Large intestine (tissue), 3 donors: Measurements from ENCODE around the gene KIF4A. TPM values are rescaled to one million over a fixed set of nuclear protein-coding genes. Genes with fewer than 3 reads are reported as not detected.
A peak's percentile ranks its signal among the peaks of the same experiment; 100 is the strongest.
"Not testable (repeated sequence)": the region's sequence is repeated elsewhere in the genome, so short reads cannot be mapped to it uniquely, and the experiment has no call there.

Source experiments
- DNase-seq, 2 donors: peaks; one replicate each; pipeline versions ENCODE4 v3.0.0 to v3.0.0-alpha.2; 2013
- H3K27ac ChIP-seq: one replicate; pipeline ENCODE4 v1.5.1; 2013; ENCODE audit warnings: low read length
- H3K27me3 ChIP-seq: 2 replicates; pipeline ENCODE4 v1.6.1; 2013; ENCODE audit warnings: low read length; ENCODE audit not compliant: control insufficient read depth, insufficient read depth
- H3K36me3 ChIP-seq: 2 replicates; pipeline ENCODE4 v1.6.1; 2013; ENCODE audit warnings: low read length; ENCODE audit not compliant: control insufficient read depth, insufficient read depth
- H3K4me1 ChIP-seq: one replicate; pipeline ENCODE4 v1.6.1; 2013; ENCODE audit warnings: low read length; ENCODE audit not compliant: control insufficient read depth, insufficient read depth
- H3K4me3 ChIP-seq: one replicate; pipeline ENCODE4 v1.5.1; 2013; ENCODE audit warnings: low read length
- H3K9me3 ChIP-seq: one replicate; pipeline ENCODE4 v1.6.1; 2013; ENCODE audit warnings: mild to moderate bottlenecking, low read depth, low read length, moderate library complexity; ENCODE audit not compliant: control insufficient read depth
- WGBS: methylation state at CpG from one replicate; pipeline ENCODE4 v1.1.5; 2013; ENCODE audit warnings: low lambda C conversion rate; ENCODE audit not compliant: insufficient coverage; 5-methylcytosine and 5-hydroxymethylcytosine counted together
- polyA plus RNA-seq: library from polyadenylated mRNA; unstranded; fragments of 120-200 nt; gene quantifications from one replicate; pipeline ENCODE4 v1.2.1, GENCODE V29; 2013

KIF4A gene
- polyA plus RNA-seq, 1 donor = 7.7 TPM

DNA sequence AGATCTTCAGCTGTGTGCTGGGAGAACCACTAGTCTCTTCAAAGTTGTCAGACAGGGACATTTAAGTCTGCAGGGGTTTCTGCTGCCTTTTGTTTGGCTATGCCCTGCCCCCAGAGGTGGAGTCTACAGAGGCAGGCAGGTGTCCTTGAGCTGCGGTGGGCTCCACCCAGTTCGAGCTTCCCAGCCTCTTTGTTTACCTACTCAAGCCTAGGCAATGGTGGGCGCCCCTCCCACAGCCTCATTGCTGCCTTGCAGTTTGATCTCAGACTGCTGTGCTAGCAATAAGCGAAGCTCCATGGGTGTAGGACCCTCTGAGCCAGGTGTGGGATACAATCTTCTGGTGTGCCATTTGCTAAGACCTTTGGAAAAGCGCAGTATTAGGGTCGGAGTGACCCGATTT is 78.8 kb downstream of the KIF4A start:
- H3K27ac ChIP-seq, H3K4me1 ChIP-seq, H3K27me3 ChIP-seq, H3K4me3 ChIP-seq, DNase-seq, H3K9me3 ChIP-seq, H3K36me3 ChIP-seq: not testable (repeated sequence)
- no CpG with 5 or more reads among the region's 7 CpGs for WGBS

DNA sequence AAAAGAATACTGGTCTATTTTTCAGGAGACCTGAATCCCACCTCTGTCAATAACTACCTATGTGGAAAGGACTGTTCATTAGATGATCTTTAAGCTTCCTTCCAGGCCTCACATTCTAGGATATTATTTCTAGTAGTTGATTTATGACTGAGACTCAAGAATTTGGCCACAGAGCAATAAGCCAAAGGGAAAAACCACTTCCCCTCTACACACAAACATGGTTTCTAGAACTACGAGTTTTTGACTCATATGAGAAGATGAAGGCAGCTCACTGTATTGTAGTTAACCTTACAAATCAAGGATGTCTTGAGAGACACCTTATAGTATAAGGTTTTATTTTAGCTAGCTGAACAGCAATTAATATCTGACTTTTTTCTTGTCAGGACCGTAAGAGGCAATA is 96.3 kb downstream of the KIF4A start:
- H3K9me3 ChIP-seq = no peaks in the 10 kb centered on the region
- no CpG with 5 or more reads among the region's 2 CpGs for WGBS
- DNase-seq = no peak
- H3K4me1 ChIP-seq = no peaks in the 10 kb centered on the region
- no peaks in the 10 kb centered on the region for H3K36me3 ChIP-seq
- H3K27me3 ChIP-seq = no peaks in the 10 kb centered on the region
- H3K27ac ChIP-seq = no peak overlapping the region
- H3K4me3 ChIP-seq = no peak overlapping the region

DNA sequence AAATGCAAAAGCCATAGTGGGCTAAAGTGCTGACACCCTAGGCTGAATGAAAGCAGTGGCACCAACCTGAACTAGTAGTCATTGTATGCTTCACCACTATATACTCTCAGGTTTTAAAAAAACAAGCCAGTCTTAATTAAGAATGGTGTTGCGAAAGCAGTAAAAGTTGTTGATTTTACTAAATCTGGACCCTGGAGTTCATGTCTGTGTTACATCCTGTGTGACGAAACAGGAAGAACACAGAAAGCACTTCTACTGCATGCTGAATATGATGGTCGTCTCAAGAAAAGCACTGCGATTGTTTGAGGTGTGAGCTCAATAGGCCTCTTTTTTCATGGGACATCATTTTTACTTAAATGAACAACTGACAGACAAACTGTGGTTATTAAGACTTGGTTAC is 109.0 kb downstream of the KIF4A start:
- H3K9me3 ChIP-seq = no peaks in the 10 kb centered on the region
- no peak overlapping the region for H3K27ac ChIP-seq
- no peaks in the 10 kb centered on the region for H3K36me3 ChIP-seq
- no peak overlapping the region for H3K4me3 ChIP-seq
- no CpG with 5 or more reads among the region's 4 CpGs for WGBS
- no peaks in the 10 kb centered on the region for H3K4me1 ChIP-seq
- H3K27me3 ChIP-seq = no peaks in the 10 kb centered on the region
- DNase-seq = peak in 1 of 2 donors; percentile 8

DNA sequence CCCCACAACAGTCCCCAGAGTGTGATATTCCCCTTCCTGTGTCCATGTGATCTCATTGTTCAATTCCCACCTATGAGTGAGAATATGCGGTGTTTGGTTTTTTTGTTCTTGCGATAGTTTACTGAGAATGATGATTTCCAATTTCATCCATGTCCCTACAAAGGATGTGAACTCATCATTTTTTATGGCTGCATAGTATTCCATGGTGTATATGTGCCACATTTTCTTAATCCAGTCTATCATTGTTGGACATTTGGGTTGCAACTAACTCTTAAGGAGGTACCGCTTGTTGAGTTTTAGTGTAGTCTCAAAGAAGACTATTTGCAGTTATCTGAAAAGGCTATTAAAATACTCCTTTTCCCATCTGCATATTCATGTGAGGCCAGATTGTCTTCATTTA is 110.3 kb downstream of the KIF4A start:
- no CpG with 5 or more reads among the region's 3 CpGs for WGBS

DNA sequence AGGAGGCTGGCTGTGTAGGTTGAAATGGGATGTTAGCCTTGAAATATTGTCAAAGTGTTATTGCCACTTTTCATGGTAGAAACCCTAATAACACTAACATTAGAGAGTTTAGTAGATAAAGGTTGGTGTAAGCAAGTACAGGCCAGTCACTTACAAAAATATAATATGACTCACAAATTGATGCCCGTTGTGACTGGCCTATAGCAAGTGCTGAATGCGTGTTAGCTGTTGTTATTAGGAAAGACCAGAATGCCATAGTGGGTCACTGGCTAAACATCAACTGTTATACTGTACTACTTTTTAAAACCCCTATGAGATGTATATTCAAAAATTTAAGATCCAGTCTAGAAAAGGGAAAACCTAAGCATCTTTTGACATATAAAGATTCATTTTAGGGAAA is 112.8 kb downstream of the KIF4A start:
- no peak for DNase-seq
- WGBS = no CpG with 5 or more reads among the region's 2 CpGs
- no peaks in the 10 kb centered on the region for H3K27me3 ChIP-seq

More for the DNA sequence above, 110.3 kb downstream of the KIF4A start:
- DNase-seq, H3K27me3 ChIP-seq, H3K4me1 ChIP-seq, H3K36me3 ChIP-seq, H3K27ac ChIP-seq, H3K9me3 ChIP-seq, H3K4me3 ChIP-seq: not testable (repeated sequence)

DNA sequence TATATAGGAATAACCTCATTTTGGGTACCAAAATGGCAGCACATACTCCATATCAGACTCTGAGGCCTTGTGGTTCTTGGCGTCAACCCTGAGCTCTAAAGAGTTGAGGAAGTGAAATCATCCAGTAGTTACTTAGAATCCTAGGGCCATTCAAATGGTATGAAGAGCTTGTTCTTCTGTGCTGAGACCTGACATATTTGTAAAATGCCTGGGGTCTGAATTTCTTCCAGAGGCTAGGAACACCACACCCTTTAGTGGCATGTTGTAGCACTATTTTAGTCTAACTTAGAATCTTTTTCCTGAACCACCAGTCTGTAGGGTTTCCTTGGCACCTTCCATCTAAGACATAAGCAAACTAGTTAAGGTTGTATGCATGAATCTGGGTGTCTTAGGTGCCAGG is 115.1 kb downstream of the KIF4A start:
- Histone ChIP-seq H3K9me3 (no peaks in the 10 kb centered on the region), H3K4me1 (no peaks in the 10 kb centered on the region), H3K36me3 (peaks cover 3% of the 10 kb centered on the region), H3K27ac (no peak overlapping the region), H3K4me3 (no peak overlapping the region), H3K27me3 (no peaks in the 10 kb centered on the region)
- WGBS = no CpG with 5 or more reads among the region's 1 CpG
- no peak for DNase-seq

More for the DNA sequence above, 112.8 kb downstream of the KIF4A start:
- no peak overlapping the region for H3K27ac ChIP-seq
- peaks cover 3% of the 10 kb centered on the region for H3K36me3 ChIP-seq
- no peak overlapping the region for H3K4me3 ChIP-seq
- no peaks in the 10 kb centered on the region for H3K4me1 ChIP-seq
- no peaks in the 10 kb centered on the region for H3K9me3 ChIP-seq

DNA sequence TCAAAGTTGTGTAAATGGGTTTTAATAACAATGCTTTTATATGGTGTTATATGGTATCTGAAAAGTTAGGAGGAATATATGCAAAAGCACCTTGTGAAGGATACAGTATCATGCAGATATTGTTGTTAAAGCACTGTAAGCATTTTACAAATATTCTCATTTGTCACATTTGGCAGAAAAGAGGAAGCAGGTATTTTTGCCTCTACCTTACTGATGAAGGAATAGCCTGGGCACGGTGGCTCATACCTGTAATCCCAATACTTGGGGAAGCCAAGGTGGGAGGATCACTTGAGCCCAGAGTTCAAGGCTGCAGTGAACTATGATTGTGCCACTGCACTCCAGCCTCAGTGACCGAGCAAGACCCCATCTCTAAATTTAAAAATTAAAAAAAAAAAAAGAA is 121.0 kb downstream of the KIF4A start:
- Histone ChIP-seq H3K27me3 (no peaks in the 10 kb centered on the region), H3K27ac (no peak overlapping the region), H3K36me3 (peaks cover 5% of the 10 kb centered on the region), H3K4me1 (no peaks in the 10 kb centered on the region), H3K4me3 (no peak overlapping the region), H3K9me3 (no peaks in the 10 kb centered on the region)
- no peak for DNase-seq
- no CpG with 5 or more reads among the region's 2 CpGs for WGBS

DNA sequence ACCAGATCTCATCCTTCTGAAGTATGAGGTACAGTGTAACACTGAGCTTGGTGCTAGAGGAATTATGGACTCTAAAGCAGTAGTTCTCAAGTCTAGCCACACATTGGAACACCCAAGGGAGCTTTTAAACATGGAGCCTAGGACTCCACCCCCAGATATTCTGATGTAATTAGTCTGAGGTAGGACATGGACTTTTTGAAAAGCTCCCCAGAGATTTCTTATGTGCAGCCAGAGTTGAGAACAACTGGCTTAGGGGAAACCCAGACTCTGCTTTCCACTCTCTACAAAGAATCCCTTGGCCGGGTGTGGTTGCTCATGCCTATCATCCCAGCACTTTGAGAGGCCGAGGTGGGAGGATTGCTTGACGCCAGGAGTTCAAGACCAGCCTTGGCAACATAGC is 121.6 kb downstream of the KIF4A start:
- Histone ChIP-seq H3K36me3 (peaks cover 5% of the 10 kb centered on the region), H3K9me3 (no peaks in the 10 kb centered on the region), H3K27me3 (no peaks in the 10 kb centered on the region), H3K4me1 (no peaks in the 10 kb centered on the region), H3K4me3 (no peak overlapping the region), H3K27ac (no peak overlapping the region)
- no CpG with 5 or more reads among the region's 3 CpGs for WGBS
- DNase-seq = no peak

DNA sequence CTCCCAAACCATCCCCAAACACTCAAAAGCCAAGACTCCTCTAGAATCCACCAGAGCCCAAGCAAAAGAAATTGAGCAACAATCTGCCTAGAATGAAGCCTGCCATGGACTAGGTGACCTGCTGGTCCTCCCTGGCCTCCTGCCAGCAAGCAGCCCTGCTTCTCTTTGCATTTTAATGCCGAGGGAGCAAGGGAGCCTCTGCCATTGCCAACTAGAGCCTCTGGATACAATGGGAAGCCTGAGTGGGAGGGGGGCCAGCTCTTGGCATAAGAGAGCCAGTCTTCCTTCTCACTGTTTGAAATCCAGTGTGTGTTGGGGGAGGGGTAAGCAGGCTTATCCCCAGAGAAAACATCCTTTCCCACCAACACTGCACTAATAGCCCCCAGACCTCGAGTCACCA is 131.7 kb downstream of the KIF4A start:
- no peak for DNase-seq
- no peaks in the 10 kb centered on the region for H3K36me3 ChIP-seq
- H3K4me1 ChIP-seq = peaks cover 18% of the 10 kb centered on the region
- no peak overlapping the region for H3K4me3 ChIP-seq
- no CpG with 5 or more reads among the region's 2 CpGs for WGBS
- no peaks in the 10 kb centered on the region for H3K27me3 ChIP-seq
- H3K9me3 ChIP-seq = no peaks in the 10 kb centered on the region
- no peak overlapping the region for H3K27ac ChIP-seq

DNA sequence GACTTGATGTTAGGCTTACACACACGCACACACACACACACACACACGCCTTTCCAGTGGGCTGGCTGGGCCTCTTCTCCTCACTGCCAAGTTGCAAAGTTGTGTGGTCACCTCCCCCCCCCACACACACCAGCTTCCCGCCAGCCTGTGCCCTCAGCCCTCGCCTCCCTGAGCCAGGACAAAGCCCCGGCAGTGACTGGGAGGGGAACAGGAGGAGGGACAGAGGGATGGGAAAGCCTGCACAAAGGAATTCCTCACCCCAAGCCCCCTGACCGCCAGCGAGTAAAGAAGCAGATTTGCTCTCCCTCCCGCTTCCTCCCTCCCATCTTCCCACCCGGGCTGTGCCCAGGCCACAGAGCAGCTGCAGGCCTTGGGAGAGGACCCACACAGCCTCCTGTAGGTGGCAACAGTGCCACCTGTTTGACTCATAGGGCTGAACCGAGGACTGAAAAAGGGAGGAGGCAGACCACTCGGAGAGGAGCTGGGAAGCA is 133.0 kb downstream of the KIF4A start, which contains the start of gene GDPD2:
Gene GDPD2 (plus strand): TSS at position 464 of the 491 bp plus-strand sequence. CDS start 1,671 bp downstream, outside the sequence.
- Histone ChIP-seq H3K4me3 (peak within 1 kb of the TSS; percentile 43), H3K9me3 (no peaks in the 10 kb centered on the region), H3K27ac (peak within 1 kb of the TSS; percentile 58), H3K27me3 (no peaks in the 10 kb centered on the region), H3K4me1 (peaks cover 21% of the 10 kb centered on the region), H3K36me3 (no peaks in the 10 kb centered on the region)
- no CpG with 5 or more reads among the region's 11 CpGs for WGBS
- peak; percentile 61 to 76 for DNase-seq

DNA sequence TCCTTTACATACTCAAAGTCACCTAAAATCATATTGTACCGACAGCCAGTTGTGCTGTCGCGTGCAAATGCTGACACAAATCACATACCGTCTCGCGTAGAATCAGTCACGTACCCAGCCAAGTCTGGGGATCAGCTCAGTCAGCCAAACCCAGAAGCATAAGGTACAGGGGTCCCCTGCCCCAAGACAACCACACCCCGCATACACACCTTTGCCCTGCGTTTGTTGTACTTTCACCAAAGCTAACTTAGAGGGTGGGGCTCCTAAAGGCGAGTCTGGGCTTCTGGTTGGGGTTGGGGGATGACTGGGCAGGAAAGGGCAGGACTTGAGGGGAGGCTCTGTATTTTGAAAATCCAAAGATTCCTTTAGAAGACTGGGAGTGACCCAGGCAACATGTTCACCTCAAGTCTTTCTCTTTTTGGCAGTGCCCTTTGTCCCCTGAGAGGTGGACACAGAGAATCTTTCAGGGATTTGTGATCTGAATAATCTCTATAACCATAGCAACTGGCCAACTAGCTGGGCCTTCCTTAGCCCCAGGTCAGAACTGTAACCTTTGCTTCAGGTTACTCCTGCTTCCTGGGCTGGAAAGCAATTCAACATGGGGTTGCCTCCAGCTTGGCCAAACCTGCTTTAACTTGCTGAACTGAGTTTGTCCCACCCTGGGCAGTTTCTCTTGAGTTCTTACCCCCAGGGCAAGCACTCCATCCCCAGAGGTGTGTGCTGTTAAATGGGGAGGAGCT is 134.2 kb downstream of the KIF4A start:
- no peaks in the 10 kb centered on the region for H3K36me3 ChIP-seq
- H3K27ac ChIP-seq = peak overlapping the region; percentile 58
- peak; percentile 60 to 80 for DNase-seq
- no peaks in the 10 kb centered on the region for H3K9me3 ChIP-seq
- no CpG with 5 or more reads among the region's 10 CpGs for WGBS
- peak overlapping the region; percentile 43 for H3K4me3 ChIP-seq
- H3K4me1 ChIP-seq = peaks cover 21% of the 10 kb centered on the region
- H3K27me3 ChIP-seq = no peaks in the 10 kb centered on the region
